Measurements from ENCODE around the gene RELB.

Gene RELB

DNA sequence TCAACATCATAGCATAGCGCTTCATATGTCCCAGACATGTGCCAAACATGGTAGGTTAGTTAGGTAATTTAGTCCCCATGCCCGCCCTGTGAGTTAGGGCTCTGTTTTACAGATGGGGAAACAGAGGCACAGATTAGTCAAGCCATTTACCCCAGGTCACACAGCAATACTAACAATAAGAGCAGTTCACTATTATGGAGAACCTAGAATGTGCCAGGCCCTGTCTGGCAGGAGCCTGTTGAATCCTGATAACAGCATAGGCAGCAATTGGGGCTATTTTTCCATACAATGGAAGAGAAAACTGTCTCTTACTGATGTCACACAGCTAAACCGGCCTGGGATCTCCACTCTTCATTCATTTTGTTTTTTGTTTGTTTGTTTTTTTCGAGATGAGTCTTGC lies 85.2 kb downstream of the RELB start:
- DNase-seq (ENCODE audit: insufficient read length, low spot score): no peak
- no peak for FAIRE-seq
- TF ChIP-seq TAF1 (IDR thresholded peaks at IDR 0.05; ENCODE audit: low read depth, low read length) (no peak), POLR2AphosphoS5 (IDR thresholded peaks at IDR 0.05; ENCODE audit: low read depth, low read length) (no peak), POLR2A (IDR thresholded peaks at IDR 0.05; ENCODE audit: low read depth, low read length) (no peak), POU2F2 (IDR thresholded peaks at IDR 0.05; ENCODE audit: low read depth, low read length) (no peak), PAX5 (IDR thresholded peaks at IDR 0.05; ENCODE audit: insufficient read depth, low read length, severe bottlenecking) (no peak), SPI1 (IDR thresholded peaks at IDR 0.05; ENCODE audit: low read depth, low read length) (no peak)

- FAIRE-seq (peak; percentile 9), DNase-seq (ENCODE audit: insufficient read length, low spot score) (no peak)
- TF ChIP-seq POU2F2 (IDR thresholded peaks at IDR 0.05; ENCODE audit: low read depth, low read length): no peak
- TF ChIP-seq PAX5 (IDR thresholded peaks at IDR 0.05; ENCODE audit: insufficient read depth, low read length, severe bottlenecking): no peak
- no peak for TF ChIP-seq POLR2AphosphoS5 (IDR thresholded peaks at IDR 0.05; ENCODE audit: low read depth, low read length)
- TF ChIP-seq POLR2A (IDR thresholded peaks at IDR 0.05; ENCODE audit: low read depth, low read length): no peak
- no peak for TF ChIP-seq SPI1 (IDR thresholded peaks at IDR 0.05; ENCODE audit: low read depth, low read length)
- TF ChIP-seq TAF1 (IDR thresholded peaks at IDR 0.05; ENCODE audit: low read depth, low read length): no peak
These were observed 86.3 kb downstream of the RELB start for GRCh38 chr19:45087531-45087930.
